Peyer's patch (tissue), 4 donors: Measurements from ENCODE around the gene RSRC1. TPM values are rescaled to one million over a fixed set of nuclear protein-coding genes. Genes with fewer than 3 reads are reported as not detected.
"Not testable (repeated sequence)": the region's sequence is repeated elsewhere in the genome, so short reads cannot be mapped to it uniquely, and the experiment has no call there.

ENCODE experiments used
- DNase-seq, 3 donors: peaks; one replicate each; pipeline ENCODE4 v3.0.0-alpha.2; 2017 to 2019
- H3K27ac ChIP-seq, 4 donors: fragments of 200-600 bp; sonication (generic); one replicate each; pipeline ENCODE4 v1.5.1; 2016 to 2019
- H3K27me3 ChIP-seq, 2 donors: fragments of 200-600 bp; sonication (generic); one replicate each; pipeline ENCODE4 v1.5.1; 2019
- H3K36me3 ChIP-seq, 3 donors: fragments of 200-600 bp; sonication (generic); one replicate each; pipeline ENCODE4 v1.5.1; 2016 to 2019
- H3K4me1 ChIP-seq, 4 donors: fragments of 200-600 bp; sonication (generic); one replicate each; pipeline ENCODE4 v1.5.1; 2016 to 2019
- H3K4me3 ChIP-seq, 4 donors: fragments of 200-600 bp; sonication (generic); 1 replicate in 3 of 4; 2 replicates in 1 of 4; pipeline ENCODE4 v1.5.1; 2016 to 2019; ENCODE audit warnings: mild to moderate bottlenecking in 1 of 4
- H3K9me3 ChIP-seq, 4 donors: fragments of 200-600 bp; sonication (generic); one replicate each; pipeline ENCODE4 v1.5.1; 2016 to 2019; ENCODE audit warnings: mild to moderate bottlenecking in 1 of 4
- POLR2A ChIP-seq, 2 donors: fragments of 450-650 bp; IDR thresholded peaks; one replicate each; pipeline ENCODE4 v1.5.1; 2017; ENCODE audit warnings: antibody characterized with exemption in 2 of 2, mild to moderate bottlenecking in 2 of 2, moderate library complexity in 2 of 2
- total RNA-seq, 4 donors: library from RNA; depleted of rRNA; stranded (reverse); fragments of >200 nt; gene quantifications; one replicate each; pipeline ENCODE4 v1.1.0, GENCODE V29; 2016
- TF ChIP-seq, protein P1 (sequence below), 6 experiments: fragments of 450-650 bp in 4 of 6; fragments of 200-600 bp in 2 of 6; sonication (generic) in 1 of 6; IDR thresholded peaks; one replicate each; pipeline ENCODE4 v1.5.1; 2017 to 2019; ENCODE audit warnings: antibody characterized with exemption in 6 of 6, mild to moderate bottlenecking in 3 of 6, moderate library complexity in 1 of 6

Gene RSRC1
- total RNA-seq, 4 donors from 2014 or later: 12.4 to 152 (median 29.4) TPM

DNA sequence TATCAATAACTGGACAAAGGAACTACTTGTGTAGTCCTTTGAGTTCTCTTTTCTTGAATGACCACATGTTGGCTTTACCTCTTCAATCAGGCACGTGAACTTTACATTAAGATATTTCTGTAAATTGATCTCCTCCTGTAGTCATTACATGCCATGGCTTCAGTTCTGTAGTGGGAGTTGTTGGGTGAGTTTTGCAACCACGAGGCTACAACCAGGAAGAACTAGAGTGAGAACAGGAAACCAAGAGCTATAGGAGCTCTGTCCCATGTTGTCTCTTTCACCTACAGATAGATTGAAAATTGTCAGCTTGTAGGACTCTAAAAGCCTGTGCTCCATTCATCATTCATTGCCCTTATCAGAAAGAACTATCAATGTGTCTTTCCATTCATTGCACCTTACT, 2.0 kb downstream of the RSRC1 start:
- Histone ChIP-seq H3K27me3 (peaks cover 0 to 20% of the 10 kb centered on the region in 2 donors), H3K9me3 (no peaks in the 10 kb centered on the region), H3K4me1 (peaks cover 0 to 16% (median 1%) of the 10 kb centered on the region in 4 donors), H3K4me3 (no peak overlapping the region), H3K36me3 (no peaks in the 10 kb centered on the region), H3K27ac (no peak overlapping the region)
- TF ChIP-seq, protein P1, sequence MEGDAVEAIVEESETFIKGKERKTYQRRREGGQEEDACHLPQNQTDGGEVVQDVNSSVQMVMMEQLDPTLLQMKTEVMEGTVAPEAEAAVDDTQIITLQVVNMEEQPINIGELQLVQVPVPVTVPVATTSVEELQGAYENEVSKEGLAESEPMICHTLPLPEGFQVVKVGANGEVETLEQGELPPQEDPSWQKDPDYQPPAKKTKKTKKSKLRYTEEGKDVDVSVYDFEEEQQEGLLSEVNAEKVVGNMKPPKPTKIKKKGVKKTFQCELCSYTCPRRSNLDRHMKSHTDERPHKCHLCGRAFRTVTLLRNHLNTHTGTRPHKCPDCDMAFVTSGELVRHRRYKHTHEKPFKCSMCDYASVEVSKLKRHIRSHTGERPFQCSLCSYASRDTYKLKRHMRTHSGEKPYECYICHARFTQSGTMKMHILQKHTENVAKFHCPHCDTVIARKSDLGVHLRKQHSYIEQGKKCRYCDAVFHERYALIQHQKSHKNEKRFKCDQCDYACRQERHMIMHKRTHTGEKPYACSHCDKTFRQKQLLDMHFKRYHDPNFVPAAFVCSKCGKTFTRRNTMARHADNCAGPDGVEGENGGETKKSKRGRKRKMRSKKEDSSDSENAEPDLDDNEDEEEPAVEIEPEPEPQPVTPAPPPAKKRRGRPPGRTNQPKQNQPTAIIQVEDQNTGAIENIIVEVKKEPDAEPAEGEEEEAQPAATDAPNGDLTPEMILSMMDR (IDR thresholded peaks at IDR 0.05): no peak
- TF ChIP-seq POLR2A (IDR thresholded peaks at IDR 0.05): no peak
- DNase-seq: no peak

DNA sequence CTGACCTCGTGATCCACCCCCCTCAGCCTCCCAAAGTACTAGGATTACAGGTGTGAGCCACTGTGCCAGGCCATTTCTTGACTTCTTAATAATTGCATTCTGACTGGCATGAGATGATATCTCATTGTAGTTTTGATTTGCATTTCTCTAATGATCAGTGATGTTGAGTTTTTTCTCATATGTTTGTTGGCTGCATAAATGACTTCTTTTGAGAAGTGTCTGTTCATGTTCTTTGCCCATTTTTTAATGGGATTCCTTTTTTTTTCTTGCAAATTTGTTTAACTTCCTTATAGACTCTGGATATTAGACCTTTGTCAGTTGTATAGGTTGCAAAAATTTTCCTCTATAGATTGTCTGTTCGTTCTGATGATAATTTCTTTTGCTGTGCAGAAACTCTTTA, 3.7 kb downstream of the RSRC1 start:
- H3K4me3 ChIP-seq, DNase-seq, H3K36me3 ChIP-seq, H3K27ac ChIP-seq, H3K27me3 ChIP-seq, H3K9me3 ChIP-seq: not testable (repeated sequence)
- H3K4me1 ChIP-seq: peaks cover 0 to 12% (median 0%) of the 10 kb centered on the region in 4 donors

DNA sequence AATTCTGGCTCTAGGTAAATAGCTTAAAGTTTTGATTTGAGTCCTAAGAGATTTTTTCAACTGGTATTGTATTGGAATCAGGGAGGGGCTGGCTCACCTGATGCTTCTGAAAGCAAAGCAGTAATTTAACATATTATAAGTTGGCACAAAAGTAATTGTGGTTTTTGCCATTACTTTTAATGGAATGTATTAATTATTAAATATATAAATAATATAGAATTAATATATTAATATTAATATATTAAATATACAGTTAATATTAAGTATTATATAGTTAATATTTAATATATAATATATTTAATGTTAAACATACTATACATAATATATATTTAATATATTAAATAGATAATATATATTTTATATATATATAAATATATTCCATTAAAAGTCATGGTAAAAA, 10.4 kb downstream of the RSRC1 start:
- Histone ChIP-seq H3K36me3 (peaks cover 0 to 17% (median 0%) of the 10 kb centered on the region in 3 donors), H3K9me3 (no peaks in the 10 kb centered on the region), H3K27me3 (no peaks in the 10 kb centered on the region), H3K4me1 (no peaks in the 10 kb centered on the region), H3K4me3 (no peak overlapping the region), H3K27ac (no peak overlapping the region)
- no peak for DNase-seq
- TF ChIP-seq, protein P1 (IDR thresholded peaks at IDR 0.05): no peak
- no peak for TF ChIP-seq POLR2A (IDR thresholded peaks at IDR 0.05)

DNA sequence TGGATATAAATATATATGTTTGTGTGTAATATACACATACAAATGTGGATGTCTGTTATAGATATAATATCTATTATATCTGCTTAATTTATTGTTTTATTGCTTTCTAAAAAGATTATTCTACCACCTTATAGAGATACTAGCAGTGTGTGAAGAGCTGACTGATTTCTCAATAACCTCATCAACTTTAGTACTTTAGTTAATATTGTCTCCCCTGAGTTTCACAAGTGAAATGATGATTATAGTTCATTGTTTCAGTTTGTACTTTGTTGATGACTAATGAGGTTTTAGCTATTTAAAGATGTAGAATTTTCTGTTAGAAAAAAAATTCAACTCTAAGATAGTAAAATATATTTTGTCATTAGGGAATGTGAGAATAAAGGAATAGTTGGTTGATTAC, 11.4 kb downstream of the RSRC1 start:
- DNase-seq: no peak
- H3K27ac ChIP-seq: no peak overlapping the region
- H3K4me3 ChIP-seq: no peak overlapping the region
- no peaks in the 10 kb centered on the region for H3K4me1 ChIP-seq
- no peaks in the 10 kb centered on the region for H3K27me3 ChIP-seq
- peaks cover 0 to 26% (median 0%) of the 10 kb centered on the region in 3 donors for H3K36me3 ChIP-seq
- no peaks in the 10 kb centered on the region for H3K9me3 ChIP-seq
- TF ChIP-seq POLR2A (IDR thresholded peaks at IDR 0.05): no peak
- TF ChIP-seq, protein P1 (IDR thresholded peaks at IDR 0.05): no peak

DNA sequence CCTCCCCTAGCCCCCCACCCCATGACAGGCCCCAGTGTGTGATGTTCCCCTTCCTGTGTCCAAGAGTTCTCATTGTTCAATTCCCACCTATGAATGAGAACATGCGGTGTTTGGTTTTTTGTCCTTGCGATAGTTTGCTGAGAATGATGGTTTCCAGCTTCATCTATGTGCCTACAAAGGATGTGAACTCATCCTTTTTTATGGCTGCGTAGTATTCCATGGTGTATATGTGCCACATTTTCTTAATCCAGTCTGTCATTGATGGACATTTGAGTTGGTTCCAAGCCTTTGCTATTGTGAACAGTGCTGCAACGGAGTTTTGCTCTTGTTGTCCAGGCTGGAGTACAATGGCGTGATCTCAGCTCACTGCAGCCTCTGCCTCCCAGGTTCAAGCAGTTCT, 12.8 kb downstream of the RSRC1 start:
- DNase-seq, H3K27me3 ChIP-seq, H3K4me3 ChIP-seq, H3K27ac ChIP-seq, H3K4me1 ChIP-seq, H3K9me3 ChIP-seq: not testable (repeated sequence)
- H3K36me3 ChIP-seq: peaks cover 0 to 34% (median 0%) of the 10 kb centered on the region in 3 donors

DNA sequence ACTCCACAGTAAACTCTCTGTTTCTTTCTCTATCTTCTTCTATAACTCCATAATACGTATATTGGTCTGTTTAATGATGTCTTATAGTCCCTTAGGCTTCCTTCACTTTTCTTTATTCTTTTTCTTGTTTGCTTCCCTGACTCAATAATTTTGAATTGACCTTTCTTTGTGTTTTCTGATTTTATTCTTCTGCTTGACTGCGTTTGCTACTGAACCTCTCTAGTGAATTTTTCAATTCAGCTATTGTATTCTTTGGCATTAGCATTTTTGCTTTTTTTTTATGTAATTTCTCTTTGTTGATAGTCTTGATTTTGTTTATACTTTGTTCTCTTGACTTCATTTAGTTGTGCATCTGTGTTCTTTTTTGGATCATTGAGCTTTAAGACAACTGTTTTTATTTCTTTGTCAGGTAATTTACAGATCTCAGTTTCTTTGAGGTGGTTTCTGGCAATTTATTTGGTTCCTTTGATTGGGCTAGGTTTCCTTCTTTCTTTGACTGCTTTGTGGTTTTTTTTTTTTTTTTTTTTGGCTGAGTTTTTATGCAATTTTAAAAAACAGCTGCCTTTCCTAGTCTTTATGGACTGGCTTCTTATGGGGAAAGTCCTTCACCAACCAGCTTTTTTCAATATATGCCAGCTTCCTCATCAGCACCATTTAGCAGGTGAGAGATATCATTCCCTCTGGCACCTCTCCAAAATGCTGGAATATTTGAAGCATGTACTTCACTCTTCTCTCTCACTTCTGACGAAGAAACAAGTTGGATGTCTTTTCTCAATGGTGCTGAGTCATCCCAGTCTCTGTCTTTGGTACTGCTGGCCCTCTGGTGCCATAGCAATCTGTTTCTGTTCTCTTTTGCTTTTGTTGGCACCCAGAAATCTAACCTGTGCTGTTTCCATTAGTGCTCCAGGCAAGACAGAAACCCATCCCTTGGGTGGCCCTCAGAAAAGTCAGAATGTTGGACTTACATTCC, 17.6 kb downstream of the RSRC1 start:
- H3K4me3 ChIP-seq: no peak overlapping the region
- peaks cover 0 to 46% (median 0%) of the 10 kb centered on the region in 3 donors for H3K36me3 ChIP-seq
- H3K27me3 ChIP-seq: no peaks in the 10 kb centered on the region
- no peaks in the 10 kb centered on the region for H3K4me1 ChIP-seq
- TF ChIP-seq, protein P1 (IDR thresholded peaks at IDR 0.05): no peak
- TF ChIP-seq POLR2A (IDR thresholded peaks at IDR 0.05): no peak
- H3K27ac ChIP-seq: no peak overlapping the region
- no peak for DNase-seq
- no peaks in the 10 kb centered on the region for H3K9me3 ChIP-seq
